HG03521 (cell line): Measurements from ENCODE around the gene KHDRBS1.
"Not testable (repeated sequence)": the region's sequence is repeated elsewhere in the genome, so short reads cannot be mapped to it uniquely, and the experiment has no call there.

Experiments used
- ATAC-seq: cut with Tn5 transposase; IDR thresholded peaks from one replicate; pipeline ENCODE4 v1.9.1; 2021; ENCODE audit warnings: mild to moderate bottlenecking, moderate library complexity; ENCODE audit not compliant: unreplicated experiment

The KHDRBS1 gene

GRCh38 chr1:32013386-32014198, at the start of gene KHDRBS1:
TSS of gene KHDRBS1 (plus strand) at chr1:32013868. CDS start at chr1:32013996, 128 bp downstream.
- peak; percentile 75 for ATAC-seq

- ATAC-seq = no peak
Observed at GRCh38 chr1:31970873-31971272, 42.8 kb upstream of the KHDRBS1 start.

- no peak for ATAC-seq
Observed at GRCh38 chr1:31976401-31976800, 37.3 kb upstream of the KHDRBS1 start.

- no peak for ATAC-seq
Observed at GRCh38 chr1:31977385-31978131, 36.1 kb upstream of the KHDRBS1 start.

- no peak for ATAC-seq
Observed at GRCh38 chr1:31978843-31979400, 34.7 kb upstream of the KHDRBS1 start.

- ATAC-seq = no peak
Observed at GRCh38 chr1:31980835-31981455, 32.7 kb upstream of the KHDRBS1 start.

GRCh38 chr1:31981456-31981839, 32.2 kb upstream of the KHDRBS1 start:
- no peak for ATAC-seq

GRCh38 chr1:31981972-31982371, 31.7 kb upstream of the KHDRBS1 start:
- no peak for ATAC-seq

- ATAC-seq = no peak
Observed at GRCh38 chr1:31984419-31985347, 29.0 kb upstream of the KHDRBS1 start.

GRCh38 chr1:31985430-31985829, 28.2 kb upstream of the KHDRBS1 start:
- ATAC-seq = no peak

- no peak for ATAC-seq
Observed at GRCh38 chr1:31987135-31987619, 26.5 kb upstream of the KHDRBS1 start.

- no peak for ATAC-seq
Observed at GRCh38 chr1:31989964-31990363, 23.7 kb upstream of the KHDRBS1 start.

GRCh38 chr1:31991182-31991581, 22.5 kb upstream of the KHDRBS1 start:
- ATAC-seq = no peak

GRCh38 chr1:31995263-31995662, 18.4 kb upstream of the KHDRBS1 start:
- ATAC-seq = no peak

GRCh38 chr1:31996121-31996520, 17.5 kb upstream of the KHDRBS1 start:
- not testable (repeated sequence) for ATAC-seq

GRCh38 chr1:32001863-32002262, 11.8 kb upstream of the KHDRBS1 start:
- no peak for ATAC-seq

GRCh38 chr1:32002285-32002684, 11.4 kb upstream of the KHDRBS1 start:
- not testable (repeated sequence) for ATAC-seq

- ATAC-seq = no peak
Observed at GRCh38 chr1:32005522-32005921, 8.1 kb upstream of the KHDRBS1 start.

GRCh38 chr1:32007591-32007940, 6.1 kb upstream of the KHDRBS1 start:
- ATAC-seq = no peak

GRCh38 chr1:32010246-32010645, 3.4 kb upstream of the KHDRBS1 start:
- no peak for ATAC-seq
